HG02798 (cell line): Measurements from ENCODE around the gene HDAC4.

Experiments
- ATAC-seq: cut with Tn5 transposase; IDR thresholded peaks from one replicate; pipeline ENCODE4 v1.9.1; 2021; ENCODE audit warnings: mild to moderate bottlenecking; ENCODE audit not compliant: unreplicated experiment, poor library complexity

HDAC4 gene

GRCh38 chr2:239331560-239331959 is 69.3 kb downstream of the HDAC4 start:
- no peak for ATAC-seq

DNA sequence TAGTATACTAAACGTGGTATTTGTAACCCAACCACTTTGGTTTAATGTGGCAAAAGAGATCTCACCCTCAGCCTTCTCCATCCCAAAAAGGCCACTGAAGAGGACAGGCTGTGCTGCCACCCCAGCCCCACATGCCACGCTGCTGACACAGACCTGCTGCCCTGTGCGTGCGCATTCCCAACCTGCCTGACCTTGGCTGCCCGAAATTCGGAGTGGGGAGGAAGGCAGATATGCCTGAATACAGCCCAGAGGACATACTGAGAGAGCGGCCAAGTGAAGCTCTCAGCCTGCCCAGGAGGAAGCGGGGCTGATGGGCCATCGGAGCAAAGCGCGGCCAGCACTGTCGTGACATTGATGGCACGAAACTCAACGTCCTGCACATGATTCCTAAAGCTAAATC is 70.0 kb downstream of the HDAC4 start:
- no peak for ATAC-seq

- no peak for ATAC-seq
Measured at GRCh38 chr2:239329972-239330572, 70.7 kb downstream of the HDAC4 start.

- ATAC-seq = no peak
Measured at GRCh38 chr2:239329284-239329971, 71.4 kb downstream of the HDAC4 start.

DNA sequence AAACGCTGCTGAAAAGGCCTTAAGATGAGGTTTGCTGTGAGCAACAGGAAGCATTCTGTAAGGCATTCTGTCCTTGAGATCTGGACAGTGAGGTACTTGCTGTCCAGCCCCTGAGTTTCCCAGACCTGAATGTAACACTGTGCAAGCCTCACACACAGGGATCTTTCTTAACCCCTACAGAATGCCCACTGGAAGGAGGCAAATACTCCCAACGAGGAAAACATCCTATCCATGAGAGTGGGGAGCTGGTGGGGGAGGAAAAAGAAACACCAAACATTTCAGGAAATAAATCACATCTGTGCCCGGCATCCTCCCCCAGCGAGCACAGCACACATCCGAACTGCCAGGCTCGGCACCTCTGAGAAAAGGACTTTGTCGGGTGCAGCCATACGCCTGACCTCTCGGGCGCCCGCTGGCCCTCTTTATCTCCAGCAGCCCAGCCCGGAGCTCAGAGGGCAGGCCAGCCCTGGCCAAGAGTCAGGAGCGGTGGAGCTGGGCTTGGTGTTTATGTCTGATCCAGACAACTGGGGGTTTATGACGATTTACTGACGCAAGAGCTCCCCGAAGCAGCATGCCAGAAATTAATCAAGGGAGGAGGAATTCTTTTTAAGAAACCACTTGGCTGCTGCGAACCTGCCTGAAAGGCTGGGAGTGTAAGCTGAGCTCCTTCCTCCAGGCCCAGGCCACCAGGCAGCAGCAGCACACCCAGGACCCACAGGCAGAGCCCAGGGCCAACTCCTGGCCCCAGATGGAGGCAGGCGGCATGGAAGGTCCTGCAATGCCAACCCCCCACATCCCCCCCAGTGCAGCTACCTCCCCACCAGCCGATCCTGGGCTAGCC is 72.2 kb downstream of the HDAC4 start:
- no peak for ATAC-seq

DNA sequence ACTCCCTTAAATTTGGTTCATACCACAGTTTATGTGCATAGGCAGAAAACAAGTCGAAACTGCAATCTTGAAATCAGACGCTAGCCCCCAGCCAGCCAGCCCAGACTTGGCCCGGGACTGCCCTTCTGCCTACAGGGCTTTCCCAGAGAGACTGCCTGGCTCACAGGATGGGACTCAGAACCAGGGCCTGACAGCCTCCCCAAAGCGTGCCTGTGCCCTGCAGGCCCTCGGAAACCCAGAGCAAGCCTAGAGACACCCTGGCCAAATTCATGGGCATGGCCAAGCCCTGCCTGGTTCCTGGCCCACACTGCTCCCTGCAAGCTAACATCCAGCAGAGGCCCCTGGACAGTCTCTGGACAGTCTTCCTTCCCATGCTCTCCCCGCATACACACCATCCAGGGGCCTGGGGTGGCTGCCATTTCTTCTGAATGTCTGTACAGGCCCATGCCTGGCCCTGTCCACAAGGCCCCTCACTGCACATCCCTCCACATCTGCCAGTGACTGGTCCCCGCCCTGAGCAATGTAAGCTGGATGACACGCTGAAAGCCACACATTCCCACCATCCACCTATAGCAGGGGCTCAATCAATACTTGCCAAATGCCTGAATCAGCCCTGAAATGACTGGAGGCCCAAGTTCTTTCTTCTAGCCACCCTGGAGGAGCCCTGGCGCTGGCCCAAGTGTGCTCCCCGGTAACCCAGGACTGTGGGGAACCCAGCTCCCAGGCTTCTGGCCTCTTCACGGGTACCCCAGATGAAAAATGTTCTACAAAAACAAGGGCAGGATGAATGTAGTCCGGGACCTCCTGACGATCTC is 73.1 kb downstream of the HDAC4 start:
- peak; percentile 25 for ATAC-seq

DNA sequence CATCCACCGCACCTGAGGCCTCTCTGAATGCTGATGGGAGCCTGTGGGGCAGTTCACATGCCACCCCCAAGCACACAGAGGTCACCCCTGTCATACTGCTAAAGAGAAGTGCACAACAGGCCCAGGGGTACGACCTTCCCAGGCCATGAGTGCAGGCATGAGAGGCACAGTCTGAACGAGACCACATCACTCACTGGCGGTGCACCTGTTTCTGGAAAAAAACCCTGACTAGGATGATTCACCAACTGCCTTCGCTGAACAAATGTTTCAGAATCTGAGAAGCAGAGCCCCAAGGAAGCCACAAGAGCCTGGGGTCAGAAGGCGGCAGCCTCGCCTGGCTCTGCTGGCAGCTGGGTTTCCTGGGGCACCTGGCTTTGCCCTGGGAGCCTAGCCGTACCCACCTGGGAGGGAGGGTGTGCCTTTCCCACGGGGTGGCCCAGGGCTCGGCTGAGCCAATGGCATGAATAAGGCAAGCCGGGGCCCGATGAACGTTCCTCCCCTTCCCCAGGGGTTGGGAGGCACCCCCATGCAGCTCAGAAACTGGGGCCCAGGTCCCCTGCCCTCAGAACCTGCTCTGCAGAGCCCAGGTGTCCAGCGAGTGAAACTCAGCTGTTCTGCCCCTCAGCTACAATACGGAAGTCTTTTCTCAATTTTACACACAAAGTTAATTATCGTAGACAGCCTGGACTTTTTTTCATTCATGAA is 73.8 kb downstream of the HDAC4 start:
- ATAC-seq = peak; percentile 54

DNA sequence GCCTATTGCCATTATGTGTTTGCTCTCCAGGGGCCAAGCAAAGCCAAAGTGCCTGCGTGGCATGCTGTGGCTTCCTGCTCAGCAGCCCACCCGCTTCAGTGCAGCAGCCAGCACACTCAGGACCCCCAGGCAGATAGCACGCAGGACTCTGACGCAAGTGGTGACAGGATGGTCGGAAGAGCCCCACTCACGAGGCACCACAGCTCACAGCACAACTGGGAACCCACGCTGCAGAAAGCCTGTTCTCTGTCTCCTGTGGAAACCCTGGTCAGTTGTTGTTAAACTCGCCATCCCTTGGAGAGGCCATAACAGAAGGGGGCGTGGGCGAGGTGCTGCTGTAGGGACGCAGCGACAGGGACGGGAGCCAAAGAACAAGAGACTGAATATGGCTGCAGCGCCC is 76.4 kb downstream of the HDAC4 start:
- no peak for ATAC-seq

DNA sequence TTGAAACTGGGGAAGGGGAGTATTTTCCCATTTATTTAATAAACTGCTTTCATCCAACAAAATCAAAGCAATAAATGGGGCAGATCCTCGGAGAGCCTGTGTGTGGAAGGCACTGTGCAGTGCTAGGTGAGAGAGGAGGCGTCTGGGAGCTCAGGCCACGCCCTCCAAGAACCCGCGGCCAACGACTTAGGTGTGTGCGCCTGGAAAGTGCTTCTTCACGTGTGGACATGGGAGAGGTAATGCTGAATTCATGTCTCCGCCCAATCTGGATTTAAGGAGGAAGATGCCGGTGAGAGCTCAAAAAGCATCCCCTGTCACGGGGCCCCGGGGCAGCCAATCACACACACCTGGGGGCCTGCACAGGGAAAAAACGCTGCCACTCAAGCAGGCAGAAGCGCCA is 77.4 kb downstream of the HDAC4 start:
- no peak for ATAC-seq

- no peak for ATAC-seq
Measured at GRCh38 chr2:239322416-239323086, 78.3 kb downstream of the HDAC4 start.

GRCh38 chr2:239321596-239322415 is 79.0 kb downstream of the HDAC4 start:
- ATAC-seq = no peak

- ATAC-seq = no peak
Measured at GRCh38 chr2:239318790-239319661, 81.8 kb downstream of the HDAC4 start.

GRCh38 chr2:239318151-239318611 is 82.6 kb downstream of the HDAC4 start:
- ATAC-seq = no peak

GRCh38 chr2:239316562-239317465 is 84.0 kb downstream of the HDAC4 start:
- no peak for ATAC-seq

GRCh38 chr2:239315308-239315707 is 85.5 kb downstream of the HDAC4 start:
- ATAC-seq = no peak

GRCh38 chr2:239313776-239314175 is 87.0 kb downstream of the HDAC4 start:
- ATAC-seq = no peak
